ENCODE measurements around the gene EFNA2. TPM values are rescaled to one million over a fixed set of nuclear protein-coding genes. Genes with fewer than 3 reads are reported as not detected.
"Not testable (repeated sequence)": the region's sequence is repeated elsewhere in the genome, so short reads cannot be mapped to it uniquely, and the experiment has no call there.

EFNA2 gene
- total RNA-seq, 1 experiment from 2014 or later = not detected

- no peak overlapping the region for H3K4me3 ChIP-seq
- no peaks in the 10 kb centered on the region for H3K36me3 ChIP-seq
- no peaks in the 10 kb centered on the region for H3K27me3 ChIP-seq
- DNase-seq = no peak
- no peaks in the 10 kb centered on the region for H3K9me3 ChIP-seq
Measured at GRCh38 chr19:1295169-1296012, 9.7 kb downstream of the EFNA2 start.

GRCh38 chr19:1296078-1296477 is 10.4 kb downstream of the EFNA2 start:
- no peak overlapping the region for H3K4me3 ChIP-seq
- no peaks in the 10 kb centered on the region for H3K36me3 ChIP-seq
- no peaks in the 10 kb centered on the region for H3K9me3 ChIP-seq
- no peaks in the 10 kb centered on the region for H3K27me3 ChIP-seq
- DNase-seq = no peak

- no peak overlapping the region for H3K4me3 ChIP-seq
- no peak for DNase-seq
- no peaks in the 10 kb centered on the region for H3K27me3 ChIP-seq
- no peaks in the 10 kb centered on the region for H3K36me3 ChIP-seq
- H3K9me3 ChIP-seq = no peaks in the 10 kb centered on the region
Measured at GRCh38 chr19:1296575-1297271, 11.1 kb downstream of the EFNA2 start.

GRCh38 chr19:1298235-1298634 is 12.6 kb downstream of the EFNA2 start:
- Histone ChIP-seq H3K36me3 (no peaks in the 10 kb centered on the region), H3K27me3 (no peaks in the 10 kb centered on the region)

GRCh38 chr19:1299801-1300200 is 14.1 kb downstream of the EFNA2 start:
- H3K27me3 ChIP-seq = no peaks in the 10 kb centered on the region
- no peaks in the 10 kb centered on the region for H3K9me3 ChIP-seq
- DNase-seq = no peak
- no peak overlapping the region for H3K4me3 ChIP-seq
- H3K36me3 ChIP-seq = no peaks in the 10 kb centered on the region

More at GRCh38 chr19:1298235-1298634, 12.6 kb downstream of the EFNA2 start:
- Histone ChIP-seq H3K4me3 (no peak overlapping the region), H3K9me3 (no peaks in the 10 kb centered on the region)
- no peak for DNase-seq

GRCh38 chr19:1300744-1301490 is 15.2 kb downstream of the EFNA2 start:
- DNase-seq = no peak
- H3K9me3 ChIP-seq = no peaks in the 10 kb centered on the region
- H3K4me3 ChIP-seq = no peak overlapping the region
- H3K27me3 ChIP-seq = no peaks in the 10 kb centered on the region
- H3K36me3 ChIP-seq = no peaks in the 10 kb centered on the region

GRCh38 chr19:1302533-1303239 is 17.0 kb downstream of the EFNA2 start:
- no peaks in the 10 kb centered on the region for H3K9me3 ChIP-seq
- no peak overlapping the region for H3K4me3 ChIP-seq
- no peaks in the 10 kb centered on the region for H3K36me3 ChIP-seq
- no peak for DNase-seq
- H3K27me3 ChIP-seq = no peaks in the 10 kb centered on the region

- H3K9me3 ChIP-seq = no peaks in the 10 kb centered on the region
- no peak for DNase-seq
Measured at GRCh38 chr19:1304197-1304924, 18.7 kb downstream of the EFNA2 start.

GRCh38 chr19:1305354-1305753 is 19.7 kb downstream of the EFNA2 start:
- not testable (repeated sequence) for DNase-seq, H3K4me3 ChIP-seq, H3K9me3 ChIP-seq, H3K27me3 ChIP-seq, H3K36me3 ChIP-seq

More at GRCh38 chr19:1304197-1304924, 18.7 kb downstream of the EFNA2 start:
- Histone ChIP-seq H3K4me3 (no peak overlapping the region), H3K36me3 (no peaks in the 10 kb centered on the region), H3K27me3 (no peaks in the 10 kb centered on the region)

- no peak overlapping the region for H3K4me3 ChIP-seq
- no peaks in the 10 kb centered on the region for H3K9me3 ChIP-seq
- H3K36me3 ChIP-seq = no peaks in the 10 kb centered on the region
Measured at GRCh38 chr19:1307320-1307719, 21.6 kb downstream of the EFNA2 start.

GRCh38 chr19:1307755-1308303 is 22.2 kb downstream of the EFNA2 start:
- H3K9me3 ChIP-seq = no peaks in the 10 kb centered on the region
- no peaks in the 10 kb centered on the region for H3K36me3 ChIP-seq
- H3K4me3 ChIP-seq = no peak overlapping the region
- no peak for DNase-seq
- H3K27me3 ChIP-seq = no peaks in the 10 kb centered on the region

More at GRCh38 chr19:1307320-1307719, 21.6 kb downstream of the EFNA2 start:
- DNase-seq = no peak
- H3K27me3 ChIP-seq = no peaks in the 10 kb centered on the region

GRCh38 chr19:1308718-1309117 is 23.0 kb downstream of the EFNA2 start:
- no peaks in the 10 kb centered on the region for H3K9me3 ChIP-seq
- no peaks in the 10 kb centered on the region for H3K36me3 ChIP-seq
- H3K27me3 ChIP-seq = no peaks in the 10 kb centered on the region
- no peak overlapping the region for H3K4me3 ChIP-seq
- DNase-seq = no peak

- Histone ChIP-seq H3K4me3 (no peak overlapping the region), H3K36me3 (no peaks in the 10 kb centered on the region), H3K27me3 (no peaks in the 10 kb centered on the region), H3K9me3 (no peaks in the 10 kb centered on the region)
- DNase-seq = no peak
Measured at GRCh38 chr19:1309977-1310852, 24.5 kb downstream of the EFNA2 start.

- Histone ChIP-seq H3K36me3 (no peaks in the 10 kb centered on the region), H3K9me3 (no peaks in the 10 kb centered on the region), H3K27me3 (no peaks in the 10 kb centered on the region), H3K4me3 (no peak overlapping the region)
- DNase-seq = no peak
Measured at GRCh38 chr19:1310853-1311180, 25.1 kb downstream of the EFNA2 start.

- Histone ChIP-seq H3K27me3 (no peaks in the 10 kb centered on the region), H3K9me3 (no peaks in the 10 kb centered on the region), H3K4me3 (no peak overlapping the region), H3K36me3 (no peaks in the 10 kb centered on the region)
- DNase-seq = no peak
Measured at GRCh38 chr19:1311543-1312091, 25.9 kb downstream of the EFNA2 start.

All from MG63 (cell line).